ENCODE measurements around the gene TRIP10.

GRCh38 chr19:6738787-6739389 lies 592 bp upstream of the TRIP10 start:
- TF ChIP-seq ZNF274 (IDR thresholded peaks at IDR 0.05; ENCODE audit: low read depth, low read length): no peak
- no peak for TF ChIP-seq YY1 (IDR thresholded peaks at IDR 0.05; ENCODE audit: insufficient read depth, insufficient read length)
